ENCODE data around the gene SFXN3. TPM values are rescaled to one million over a fixed set of nuclear protein-coding genes. Genes with fewer than 3 reads are reported as not detected.
A peak's percentile ranks its signal among the peaks of the same experiment; 100 is the strongest.

SFXN3 gene
- total and polyA plus RNA-seq, 2 of the 13 experiments (the other 11 are each of a cell fraction or from before 2014, with no cell fraction given): 16.8 to 71.5 TPM

DNA sequence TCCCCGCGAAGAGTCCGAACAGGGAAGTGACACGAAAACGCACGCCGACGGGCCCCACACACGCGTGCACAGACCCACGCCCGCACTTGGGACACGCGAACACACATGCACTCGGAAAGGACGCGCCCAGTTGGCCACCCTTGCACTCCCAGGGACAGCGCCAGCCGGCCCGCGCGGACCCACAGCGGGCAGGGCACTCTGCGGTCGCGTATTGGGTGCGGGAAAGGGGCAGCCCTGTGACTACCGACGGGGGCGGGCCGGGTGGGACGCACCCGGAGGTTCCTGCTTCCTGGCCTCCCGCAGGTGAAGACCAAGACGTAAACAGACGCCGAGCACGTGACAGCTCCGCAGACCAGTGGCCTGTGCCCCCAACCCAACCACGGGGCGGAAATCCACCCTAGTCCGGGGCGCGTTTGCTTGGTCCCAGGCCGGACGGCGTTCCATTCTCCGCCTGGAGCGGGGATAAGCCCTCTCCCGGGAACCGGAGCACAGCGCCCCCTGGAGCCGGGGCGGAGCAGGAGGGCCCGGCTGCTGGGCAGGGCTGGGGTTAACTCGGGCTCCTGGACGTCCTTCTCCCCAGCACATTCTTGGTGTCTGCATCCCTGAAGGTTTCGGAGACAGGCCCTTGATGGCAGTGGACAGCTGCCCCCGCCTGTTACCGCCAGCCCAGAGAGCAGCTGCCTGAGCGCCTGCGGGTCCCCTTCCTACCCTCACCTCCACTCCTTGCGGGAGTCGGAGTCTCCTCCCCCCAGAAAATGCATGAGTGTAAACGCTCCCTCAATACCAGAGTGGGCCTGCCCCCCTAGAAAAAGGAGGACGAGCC, 33.5 kb upstream of the SFXN3 start (continued):
- TF ChIP-seq, protein P1, sequence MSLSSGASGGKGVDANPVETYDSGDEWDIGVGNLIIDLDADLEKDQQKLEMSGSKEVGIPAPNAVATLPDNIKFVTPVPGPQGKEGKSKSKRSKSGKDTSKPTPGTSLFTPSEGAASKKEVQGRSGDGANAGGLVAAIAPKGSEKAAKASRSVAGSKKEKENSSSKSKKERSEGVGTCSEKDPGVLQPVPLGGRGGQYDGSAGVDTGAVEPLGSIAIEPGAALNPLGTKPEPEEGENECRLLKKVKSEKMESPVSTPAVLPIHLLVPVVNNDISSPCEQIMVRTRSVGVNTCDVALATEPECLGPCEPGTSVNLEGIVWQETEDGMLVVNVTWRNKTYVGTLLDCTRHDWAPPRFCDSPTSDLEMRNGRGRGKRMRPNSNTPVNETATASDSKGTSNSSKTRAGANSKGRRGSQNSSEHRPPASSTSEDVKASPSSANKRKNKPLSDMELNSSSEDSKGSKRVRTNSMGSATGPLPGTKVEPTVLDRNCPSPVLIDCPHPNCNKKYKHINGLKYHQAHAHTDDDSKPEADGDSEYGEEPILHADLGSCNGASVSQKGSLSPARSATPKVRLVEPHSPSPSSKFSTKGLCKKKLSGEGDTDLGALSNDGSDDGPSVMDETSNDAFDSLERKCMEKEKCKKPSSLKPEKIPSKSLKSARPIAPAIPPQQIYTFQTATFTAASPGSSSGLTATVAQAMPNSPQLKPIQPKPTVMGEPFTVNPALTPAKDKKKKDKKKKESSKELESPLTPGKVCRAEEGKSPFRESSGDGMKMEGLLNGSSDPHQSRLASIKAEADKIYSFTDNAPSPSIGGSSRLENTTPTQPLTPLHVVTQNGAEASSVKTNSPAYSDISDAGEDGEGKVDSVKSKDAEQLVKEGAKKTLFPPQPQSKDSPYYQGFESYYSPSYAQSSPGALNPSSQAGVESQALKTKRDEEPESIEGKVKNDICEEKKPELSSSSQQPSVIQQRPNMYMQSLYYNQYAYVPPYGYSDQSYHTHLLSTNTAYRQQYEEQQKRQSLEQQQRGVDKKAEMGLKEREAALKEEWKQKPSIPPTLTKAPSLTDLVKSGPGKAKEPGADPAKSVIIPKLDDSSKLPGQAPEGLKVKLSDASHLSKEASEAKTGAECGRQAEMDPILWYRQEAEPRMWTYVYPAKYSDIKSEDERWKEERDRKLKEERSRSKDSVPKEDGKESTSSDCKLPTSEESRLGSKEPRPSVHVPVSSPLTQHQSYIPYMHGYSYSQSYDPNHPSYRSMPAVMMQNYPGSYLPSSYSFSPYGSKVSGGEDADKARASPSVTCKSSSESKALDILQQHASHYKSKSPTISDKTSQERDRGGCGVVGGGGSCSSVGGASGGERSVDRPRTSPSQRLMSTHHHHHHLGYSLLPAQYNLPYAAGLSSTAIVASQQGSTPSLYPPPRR (CRISPR knock-in tag; IDR thresholded peaks at IDR 0.05; ENCODE audit: borderline replicate concordance): no peak
- TF ChIP-seq, protein P2, sequence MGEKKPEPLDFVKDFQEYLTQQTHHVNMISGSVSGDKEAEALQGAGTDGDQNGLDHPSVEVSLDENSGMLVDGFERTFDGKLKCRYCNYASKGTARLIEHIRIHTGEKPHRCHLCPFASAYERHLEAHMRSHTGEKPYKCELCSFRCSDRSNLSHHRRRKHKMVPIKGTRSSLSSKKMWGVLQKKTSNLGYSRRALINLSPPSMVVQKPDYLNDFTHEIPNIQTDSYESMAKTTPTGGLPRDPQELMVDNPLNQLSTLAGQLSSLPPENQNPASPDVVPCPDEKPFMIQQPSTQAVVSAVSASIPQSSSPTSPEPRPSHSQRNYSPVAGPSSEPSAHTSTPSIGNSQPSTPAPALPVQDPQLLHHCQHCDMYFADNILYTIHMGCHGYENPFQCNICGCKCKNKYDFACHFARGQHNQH (CRISPR knock-in tag; IDR thresholded peaks at IDR 0.05): peak; percentile 64; the same call in 1 of the 2 replicates
- TF ChIP-seq ZNF562 (CRISPR knock-in tag; IDR thresholded peaks at IDR 0.05; ENCODE audit: borderline replicate concordance) (no peak), MBNL3 (CRISPR knock-in tag; conservative IDR thresholded peaks at IDR 0.05) (no peak), ZNF678 (CRISPR knock-in tag; IDR thresholded peaks at IDR 0.05) (0 out of 2 replicates have a peak, but pooled peaks have one; percentile 6), NR1H2 (CRISPR knock-in tag; IDR thresholded peaks at IDR 0.05; ENCODE audit: borderline replicate concordance, low read depth) (no peak), ZNF564 (CRISPR knock-in tag; IDR thresholded peaks at IDR 0.05) (no peak; the same call in 1 of the 2 replicates), ZNF451 (CRISPR knock-in tag; IDR thresholded peaks at IDR 0.05) (no peak), SIN3B (IDR thresholded peaks at IDR 0.05; ENCODE audit: low read length) (peak; percentile 35; the same call in 1 of the 2 replicates), ZNF501 (CRISPR knock-in tag; IDR thresholded peaks at IDR 0.05) (no peak), ZMYM2 (CRISPR knock-in tag; IDR thresholded peaks at IDR 0.05) (0 out of 2 replicates have a peak, but pooled peaks have one; percentile 72), HNRNPL (IDR thresholded peaks at IDR 0.05; ENCODE audit: low read depth, low read length) (0 out of 2 replicates have a peak, but pooled peaks have one; percentile 57), NFIB (CRISPR knock-in tag; IDR thresholded peaks at IDR 0.05; ENCODE audit: borderline replicate concordance) (no peak)
- TF ChIP-seq, protein P3, sequence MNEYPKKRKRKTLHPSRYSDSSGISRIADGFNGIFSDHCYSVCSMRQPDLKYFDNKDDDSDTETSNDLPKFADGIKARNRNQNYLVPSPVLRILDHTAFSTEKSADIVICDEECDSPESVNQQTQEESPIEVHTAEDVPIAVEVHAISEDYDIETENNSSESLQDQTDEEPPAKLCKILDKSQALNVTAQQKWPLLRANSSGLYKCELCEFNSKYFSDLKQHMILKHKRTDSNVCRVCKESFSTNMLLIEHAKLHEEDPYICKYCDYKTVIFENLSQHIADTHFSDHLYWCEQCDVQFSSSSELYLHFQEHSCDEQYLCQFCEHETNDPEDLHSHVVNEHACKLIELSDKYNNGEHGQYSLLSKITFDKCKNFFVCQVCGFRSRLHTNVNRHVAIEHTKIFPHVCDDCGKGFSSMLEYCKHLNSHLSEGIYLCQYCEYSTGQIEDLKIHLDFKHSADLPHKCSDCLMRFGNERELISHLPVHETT (CRISPR knock-in tag; conservative IDR thresholded peaks at IDR 0.05): peak; percentile 37; the same call in 1 of the 2 replicates
- TF ChIP-seq, protein P4, sequence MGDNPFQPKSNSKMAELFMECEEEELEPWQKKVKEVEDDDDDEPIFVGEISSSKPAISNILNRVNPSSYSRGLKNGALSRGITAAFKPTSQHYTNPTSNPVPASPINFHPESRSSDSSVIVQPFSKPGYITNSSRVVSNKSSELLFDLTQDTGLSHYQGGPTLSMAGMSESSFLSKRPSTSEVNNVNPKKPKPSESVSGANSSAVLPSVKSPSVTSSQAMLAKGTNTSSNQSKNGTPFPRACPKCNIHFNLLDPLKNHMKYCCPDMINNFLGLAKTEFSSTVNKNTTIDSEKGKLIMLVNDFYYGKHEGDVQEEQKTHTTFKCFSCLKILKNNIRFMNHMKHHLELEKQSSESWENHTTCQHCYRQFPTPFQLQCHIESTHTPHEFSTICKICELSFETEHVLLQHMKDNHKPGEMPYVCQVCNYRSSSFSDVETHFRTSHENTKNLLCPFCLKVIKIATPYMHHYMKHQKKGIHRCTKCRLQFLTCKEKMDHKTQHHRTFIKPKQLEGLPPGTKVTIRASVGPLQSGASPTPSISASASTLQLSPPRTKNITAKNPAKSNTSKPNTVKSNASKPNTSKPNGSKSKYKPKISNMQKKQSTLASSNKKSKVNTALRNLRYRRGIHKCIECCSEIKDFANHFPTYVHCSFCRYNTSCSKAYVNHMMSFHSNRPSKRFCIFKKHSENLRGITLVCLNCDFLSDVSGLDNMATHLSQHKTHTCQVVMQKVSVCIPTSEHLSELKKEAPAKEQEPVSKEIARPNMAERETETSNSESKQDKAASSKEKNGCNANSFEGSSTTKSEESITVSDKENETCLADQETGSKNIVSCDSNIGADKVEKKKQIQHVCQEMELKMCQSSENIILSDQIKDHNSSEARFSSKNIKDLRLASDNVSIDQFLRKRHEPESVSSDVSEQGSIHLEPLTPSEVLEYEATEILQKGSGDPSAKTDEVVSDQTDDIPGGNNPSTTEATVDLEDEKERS (CRISPR knock-in tag; IDR thresholded peaks at IDR 0.05): no peak; the same call in 1 of the 2 replicates
- TF ChIP-seq, protein P5, sequence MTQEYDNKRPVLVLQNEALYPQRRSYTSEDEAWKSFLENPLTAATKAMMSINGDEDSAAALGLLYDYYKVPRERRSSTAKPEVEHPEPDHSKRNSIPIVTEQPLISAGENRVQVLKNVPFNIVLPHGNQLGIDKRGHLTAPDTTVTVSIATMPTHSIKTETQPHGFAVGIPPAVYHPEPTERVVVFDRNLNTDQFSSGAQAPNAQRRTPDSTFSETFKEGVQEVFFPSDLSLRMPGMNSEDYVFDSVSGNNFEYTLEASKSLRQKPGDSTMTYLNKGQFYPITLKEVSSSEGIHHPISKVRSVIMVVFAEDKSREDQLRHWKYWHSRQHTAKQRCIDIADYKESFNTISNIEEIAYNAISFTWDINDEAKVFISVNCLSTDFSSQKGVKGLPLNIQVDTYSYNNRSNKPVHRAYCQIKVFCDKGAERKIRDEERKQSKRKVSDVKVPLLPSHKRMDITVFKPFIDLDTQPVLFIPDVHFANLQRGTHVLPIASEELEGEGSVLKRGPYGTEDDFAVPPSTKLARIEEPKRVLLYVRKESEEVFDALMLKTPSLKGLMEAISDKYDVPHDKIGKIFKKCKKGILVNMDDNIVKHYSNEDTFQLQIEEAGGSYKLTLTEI (CRISPR knock-in tag; conservative IDR thresholded peaks at IDR 0.05): no peak
